Transverse colon (tissue), 4 donors: Measurements from ENCODE around the gene MINDY3. TPM values are rescaled to one million over a fixed set of nuclear protein-coding genes. Genes with fewer than 3 reads are reported as not detected.
A peak's percentile ranks its signal among the peaks of the same experiment; 100 is the strongest.

Experiments
- DNase-seq: peaks from one replicate; pipeline ENCODE4 v3.0.0-alpha.2; 2019
- H3K27ac ChIP-seq, 4 donors: fragments of 200-600 bp; sonication (generic); 2 replicates each; pipeline ENCODE4 v1.5.1; 2016 to 2018; ENCODE audit warnings: inconsistent platforms in 4 of 4
- H3K27me3 ChIP-seq: fragments of 200-600 bp; sonication (generic); 2 replicates; pipeline ENCODE4 v1.5.1; 2017; ENCODE audit warnings: inconsistent platforms
- H3K36me3 ChIP-seq, 4 donors: fragments of 200-600 bp; sonication (generic); 2 replicates each; pipeline ENCODE4 v1.5.1; 2017 to 2019; ENCODE audit warnings: inconsistent platforms in 4 of 4
- H3K4me1 ChIP-seq, 4 donors: fragments of 200-600 bp; sonication (generic); 2 replicates each; pipeline ENCODE4 v1.5.1; 2017 to 2020; ENCODE audit warnings: inconsistent platforms in 4 of 4
- H3K4me3 ChIP-seq, 4 donors: fragments of 200-600 bp; sonication (generic); 1 replicate in 1 of 4; 2 replicates in 3 of 4; pipeline versions ENCODE4 v1.5.1 to v1.6.1; 2017 to 2019; ENCODE audit warnings: inconsistent platforms in 4 of 4
- H3K9me3 ChIP-seq, 2 donors: fragments of 200-600 bp; sonication (generic); 2 replicates each; pipeline ENCODE4 v1.5.1; 2017 to 2019; ENCODE audit warnings: inconsistent platforms in 2 of 2
- EP300 ChIP-seq: sonication (generic); formaldehyde crosslinking; IDR thresholded peaks from one replicate; pipeline ENCODE4 v1.6.1; 2017; ENCODE audit warnings: antibody characterized with exemption, low read depth
- POLR2A ChIP-seq: fragments of 450-650 bp; IDR thresholded peaks from one replicate; pipeline ENCODE4 v1.6.1; 2016; ENCODE audit warnings: antibody characterized with exemption, mild to moderate bottlenecking, moderate library complexity
- POLR2AphosphoS5 ChIP-seq, 3 donors: sonication (generic); formaldehyde crosslinking; IDR thresholded peaks; one replicate each; pipeline ENCODE4 v1.6.1; 2016; ENCODE audit warnings: antibody characterized with exemption in 3 of 3
- WGBS, 2 donors: methylation state at CpG; one replicate each; pipeline ENCODE4 v1.1.5; 2018; ENCODE audit warnings: low coverage in 1 of 2; 5-methylcytosine and 5-hydroxymethylcytosine counted together
- in situ Hi-C, 4 donors: fragments of 200-750 bp; cut with MboI; loops; one replicate each; pipeline versions ENCODE4 v1.15.0 to v1.15.1; 2017; ENCODE audit warnings: low sequenced_read_pairs in 3 of 4, low pct_ligation_motif_present in 1 of 4, low pct_unique_long_range_greater_than_20kb in 1 of 4
- intact Hi-C: fragments of 100-400 bp; cut with DNase I; formaldehyde crosslinking; loops from one replicate; pipeline ENCODE4 v1.15.1; 2023; ENCODE audit warnings: low total_unique reads
- total RNA-seq, 4 donors: library from RNA; depleted of rRNA; stranded (reverse); fragments of >200 nt; gene quantifications; one replicate each; pipeline ENCODE4 v1.1.0, GENCODE V29; 2016
- TF ChIP-seq, protein P1 (sequence below), 5 experiments: fragments of 200-600 bp in 3 of 5; fragments of 450-650 bp in 2 of 5; sonication (generic) in 3 of 5; IDR thresholded peaks; 1 replicate in 2 of 5; 2 replicates in 3 of 5; pipeline ENCODE4 v1.5.1; 2016 to 2017; ENCODE audit warnings: antibody characterized with exemption in 5 of 5, inconsistent platforms in 3 of 5, mild to moderate bottlenecking in 2 of 5, moderate library complexity in 1 of 5

The MINDY3 gene
- total RNA-seq, 4 donors from 2014 or later, result 4.2 to 45.3 (median 31.8) TPM

DNA sequence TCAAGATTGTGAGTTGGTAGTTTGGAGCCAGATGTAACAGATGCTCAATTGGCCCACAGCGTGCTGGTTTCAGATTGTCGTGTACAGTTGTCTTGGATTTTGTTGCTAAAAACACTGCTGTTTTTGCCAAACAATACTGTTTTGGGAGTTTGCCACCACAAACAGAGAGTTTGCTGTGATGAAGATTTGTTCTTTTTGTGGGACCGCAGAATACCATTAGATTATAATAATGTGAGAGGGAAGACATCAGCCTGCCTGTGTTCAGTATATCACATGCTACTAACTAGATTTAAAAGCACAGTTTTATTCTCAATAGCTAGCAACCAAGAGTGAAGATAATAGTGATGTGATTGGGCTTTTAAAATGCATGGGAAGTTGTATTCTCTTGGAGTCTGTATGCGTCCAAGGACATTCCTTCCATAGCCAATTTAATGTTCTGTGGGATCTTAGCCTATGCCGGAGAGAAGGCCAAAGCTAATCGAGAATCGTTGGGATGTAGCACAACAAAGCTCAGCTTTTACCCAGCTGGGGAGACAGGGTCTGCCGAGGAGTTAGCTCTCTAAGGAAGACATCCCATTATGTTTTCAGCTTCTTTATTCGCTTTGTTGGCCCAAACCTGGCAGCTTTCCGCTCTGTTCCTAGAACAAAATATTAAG, 121.9 kb downstream of the MINDY3 start:
- no peak for DNase-seq
- TF ChIP-seq, protein P1, sequence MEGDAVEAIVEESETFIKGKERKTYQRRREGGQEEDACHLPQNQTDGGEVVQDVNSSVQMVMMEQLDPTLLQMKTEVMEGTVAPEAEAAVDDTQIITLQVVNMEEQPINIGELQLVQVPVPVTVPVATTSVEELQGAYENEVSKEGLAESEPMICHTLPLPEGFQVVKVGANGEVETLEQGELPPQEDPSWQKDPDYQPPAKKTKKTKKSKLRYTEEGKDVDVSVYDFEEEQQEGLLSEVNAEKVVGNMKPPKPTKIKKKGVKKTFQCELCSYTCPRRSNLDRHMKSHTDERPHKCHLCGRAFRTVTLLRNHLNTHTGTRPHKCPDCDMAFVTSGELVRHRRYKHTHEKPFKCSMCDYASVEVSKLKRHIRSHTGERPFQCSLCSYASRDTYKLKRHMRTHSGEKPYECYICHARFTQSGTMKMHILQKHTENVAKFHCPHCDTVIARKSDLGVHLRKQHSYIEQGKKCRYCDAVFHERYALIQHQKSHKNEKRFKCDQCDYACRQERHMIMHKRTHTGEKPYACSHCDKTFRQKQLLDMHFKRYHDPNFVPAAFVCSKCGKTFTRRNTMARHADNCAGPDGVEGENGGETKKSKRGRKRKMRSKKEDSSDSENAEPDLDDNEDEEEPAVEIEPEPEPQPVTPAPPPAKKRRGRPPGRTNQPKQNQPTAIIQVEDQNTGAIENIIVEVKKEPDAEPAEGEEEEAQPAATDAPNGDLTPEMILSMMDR (IDR thresholded peaks at IDR 0.05), result no peak
- TF ChIP-seq POLR2A (no peak), EP300 (no peak), POLR2AphosphoS5 (IDR thresholded peaks at IDR 0.05) (peak in 2 of 3 donors; percentile 26 to 30)
- Histone ChIP-seq H3K36me3 (no peaks in the 10 kb centered on the region), H3K27me3 (peaks cover 3% of the 10 kb centered on the region), H3K4me1 (no peaks in the 10 kb centered on the region), H3K27ac (peak overlapping the region; percentile 48 to 65 (median 64)), H3K4me3 (no peak overlapping the region), H3K9me3 (no peaks in the 10 kb centered on the region)
- WGBS, 2 donors, result 75 to 82% methylated on average over 8 to 10 of the region's 10 CpGs
- intact Hi-C loops, result no loop called here
- in situ Hi-C loops, result no loop called here

DNA sequence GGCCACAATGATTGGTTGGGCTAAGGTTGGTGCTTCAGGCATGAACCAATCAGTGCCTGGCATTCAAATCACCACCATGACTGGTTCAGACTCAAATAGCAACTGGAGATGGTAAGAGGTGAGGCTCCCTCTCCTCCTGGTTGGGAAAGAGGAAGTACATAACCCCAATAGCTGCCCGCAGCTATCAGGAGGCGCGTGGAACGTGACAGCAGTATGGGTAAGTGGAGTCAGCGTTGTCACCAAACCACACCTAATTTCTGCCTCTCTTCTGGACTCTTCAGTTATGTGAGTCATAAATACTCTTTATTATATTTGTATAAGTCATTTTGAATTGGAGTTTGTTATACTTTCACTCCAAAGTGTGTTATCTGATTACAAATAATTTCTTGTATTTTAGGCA, 122.7 kb downstream of the MINDY3 start:
- Histone ChIP-seq H3K9me3 (no peaks in the 10 kb centered on the region), H3K4me3 (no peak overlapping the region), H3K36me3 (no peaks in the 10 kb centered on the region), H3K4me1 (no peaks in the 10 kb centered on the region), H3K27me3 (peaks cover 3% of the 10 kb centered on the region), H3K27ac (peak overlapping the region; percentile 13 to 62 (median 45))
- DNase-seq, result no peak
- in situ Hi-C loops, result no loop called here
- 45 to 56% methylated on average over 5 of the region's 5 CpGs for WGBS, 2 donors
- no peak for TF ChIP-seq POLR2AphosphoS5 (IDR thresholded peaks at IDR 0.05)
- TF ChIP-seq POLR2A, result no peak
- TF ChIP-seq EP300, result no peak
- TF ChIP-seq, protein P1 (IDR thresholded peaks at IDR 0.05), result no peak
- intact Hi-C loops, result no loop called here

DNA sequence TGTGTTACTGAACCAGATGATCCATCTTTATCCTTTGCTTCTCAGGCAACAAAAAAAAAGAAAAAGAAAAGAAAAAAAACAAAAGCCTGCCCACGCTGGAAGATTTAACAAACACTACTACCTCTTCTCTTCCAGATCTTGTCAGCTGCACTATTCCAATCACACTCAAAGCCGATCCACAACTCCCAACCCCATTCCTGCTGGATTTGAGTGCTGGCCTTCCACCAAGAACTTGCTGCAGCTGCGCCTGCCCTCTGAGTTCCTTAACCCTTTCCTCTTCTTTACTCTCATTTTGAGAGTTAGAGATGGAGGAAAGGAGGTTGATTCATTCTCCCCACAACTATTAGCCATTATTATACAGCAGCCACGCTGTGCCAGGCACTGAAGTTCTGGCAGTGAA, 124.5 kb downstream of the MINDY3 start:
- Histone ChIP-seq H3K4me1 (no peaks in the 10 kb centered on the region), H3K27me3 (peaks cover 3% of the 10 kb centered on the region), H3K27ac (peak overlapping the region in 3 of 4 donors; percentile 4 to 42 (median 5)), H3K36me3 (no peaks in the 10 kb centered on the region), H3K4me3 (no peak overlapping the region), H3K9me3 (no peaks in the 10 kb centered on the region)
- in situ Hi-C loops (no loop called here), intact Hi-C loops (no loop called here)
- DNase-seq, result no peak
- WGBS, 2 donors, result 25 to 30% methylated on average over 4 of the region's 4 CpGs
- TF ChIP-seq POLR2A, result no peak
- TF ChIP-seq POLR2AphosphoS5 (IDR thresholded peaks at IDR 0.05), result no peak
- TF ChIP-seq, protein P1 (IDR thresholded peaks at IDR 0.05), result no peak
- TF ChIP-seq EP300, result no peak

DNA sequence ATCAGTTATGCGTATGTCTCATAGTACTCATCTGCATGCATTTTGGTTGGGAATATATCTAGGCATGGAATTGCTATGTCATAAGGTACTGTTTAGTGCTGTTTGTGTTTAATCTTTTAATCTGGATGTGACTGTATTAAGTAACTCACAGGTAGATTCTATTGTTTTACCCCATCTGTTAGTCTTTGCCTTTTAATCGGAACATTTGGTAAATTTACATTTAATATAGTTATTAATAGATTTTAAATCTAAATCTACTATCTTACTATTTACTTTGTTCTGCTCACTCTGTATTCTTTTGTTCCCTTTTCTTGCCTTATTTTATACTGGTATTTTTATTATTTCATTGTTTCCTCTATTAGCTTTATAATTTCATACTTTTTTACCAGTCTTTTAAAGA, 130.0 kb downstream of the MINDY3 start:
- no peak for DNase-seq
- Histone ChIP-seq H3K4me1 (peaks cover 0 to 3% (median 0%) of the 10 kb centered on the region in 4 donors), H3K36me3 (no peaks in the 10 kb centered on the region), H3K9me3 (no peaks in the 10 kb centered on the region), H3K27ac (no peak overlapping the region), H3K4me3 (no peak overlapping the region), H3K27me3 (no peaks in the 10 kb centered on the region)
- in situ Hi-C loops, result no loop called here
- TF ChIP-seq POLR2A (no peak), POLR2AphosphoS5 (IDR thresholded peaks at IDR 0.05) (no peak), EP300 (no peak)
- TF ChIP-seq, protein P1 (IDR thresholded peaks at IDR 0.05), result no peak
- WGBS, 2 donors, result 89 to 96% methylated on average over 2 of the region's 2 CpGs
- intact Hi-C loops, result no loop called here
